Heart right ventricle (tissue), 16 donors: ENCODE results near the gene B3GNT9. TPM values are rescaled to one million over a fixed set of nuclear protein-coding genes. Genes with fewer than 3 reads are reported as not detected.
A peak's percentile ranks its signal among the peaks of the same experiment; 100 is the strongest.

Experiments
- ATAC-seq, 8 donors: fragments of 200-7000 bp; cut with Tn5 transposase; one replicate each; pipeline ENCODE4 v1.9.1; 2020; ENCODE audit warnings: mild to moderate bottlenecking in 8 of 8, moderate library complexity in 8 of 8, moderate number of reproducible peaks in 1 of 8
- DNase-seq, 2 donors: peaks; one replicate each; pipeline ENCODE4 v3.0.0-alpha.2; 2020
- H3K27ac ChIP-seq, 10 donors: fragments of 200-600 bp; sonication (generic) in 2 of 10; one replicate each; pipeline versions ENCODE4 v1.5.0 to v1.8.0; 2020 to 2022; ENCODE audit warnings: mild to moderate bottlenecking in 3 of 10
- H3K27me3 ChIP-seq, 7 donors: fragments of 200-600 bp; one replicate each; pipeline ENCODE4 v1.8.0; 2021 to 2022; ENCODE audit warnings: mild to moderate bottlenecking in 2 of 7
- H3K36me3 ChIP-seq, 9 donors: fragments of 200-600 bp; sonication (generic) in 1 of 9; one replicate each; pipeline versions ENCODE4 v1.5.0 to v1.8.0; 2020 to 2022; ENCODE audit warnings: mild to moderate bottlenecking in 2 of 9
- H3K4me1 ChIP-seq, 9 donors: fragments of 200-600 bp; sonication (generic) in 1 of 9; one replicate each; pipeline versions ENCODE4 v1.5.0 to v1.8.0; 2020 to 2022; ENCODE audit warnings: mild to moderate bottlenecking in 4 of 9
- H3K4me3 ChIP-seq, 10 donors: fragments of 200-600 bp; sonication (generic) in 2 of 10; one replicate each; pipeline versions ENCODE4 v1.5.0 to v1.8.0; 2020 to 2022; ENCODE audit warnings: mild to moderate bottlenecking in 7 of 10, moderate library complexity in 2 of 10
- H3K9me3 ChIP-seq, 11 donors: fragments of 200-600 bp in 10 of 11; sonication (generic) in 2 of 11; one replicate each; pipeline versions ENCODE4 v1.5.0 to v1.8.0; 2013 to 2022; ENCODE audit warnings: mild to moderate bottlenecking in 2 of 11, control low read depth in 1 of 11, moderate library complexity in 1 of 11
- WGBS, 2 donors: extraction: QIAGEN DNeasy Blood & Tissue Kit; methylation state at CpG; one replicate each; pipeline ENCODE4 v1.1.7; 2013; ENCODE audit warnings: inconsistent platforms in 1 of 2; 5-methylcytosine and 5-hydroxymethylcytosine counted together
- intact Hi-C, 10 donors: fragments of 100-400 bp; cut with DNase I; formaldehyde crosslinking; loops; one replicate each; pipeline versions ENCODE4 v1.11.1 to v1.14.2; 2022
- polyA plus RNA-seq, 2 donors: library from polyadenylated mRNA; stranded (reverse); fragments of 200-250 nt; gene quantifications; one replicate each; pipeline ENCODE4 v1.2.3, GENCODE V29; 2013
- total RNA-seq, 10 donors: library from RNA; stranded (reverse); fragmentation: NEBNext Ultra II Directional in 3 of 10; extraction: Animal tissue kit (Norgen Biotek cat#: 25700) in 3 of 10; gene quantifications; one replicate each; pipeline versions ENCODE4 v1.2.1 to v1.2.4, GENCODE V29; 2021 to 2023
- TF ChIP-seq, protein P1 (sequence below), 9 donors: fragments of 200-600 bp; sonication (generic) in 2 of 9; IDR thresholded peaks; one replicate each; pipeline versions ENCODE4 v1.5.0 to v1.8.0; 2021 to 2022; ENCODE audit warnings: antibody characterized with exemption in 9 of 9, mild to moderate bottlenecking in 5 of 9, moderate library complexity in 1 of 9
- donor health status: Arrhythmogenic right ventricular cardiomyopathy.
- donor health status: ischemic (EF 13 %, LVEDD 7.1; RV severe dilation, severe dysfunction).
- donor health status: healthy with polysubstance abuse.
- donor health status: DM: no; HTN: yes; CAD: no.
- donor health status: DM: no; HTN: no; CAD: no.
- donor health status: ischemic (EF 25% LVEDD 6.9; RV normal size, moderate dysfunction).
- donor health status: ischemic (EF 25% LVEDD 5.7; RV mildly dilated, moderate dysfunction).
- donor health status: healthy.
- donor health status: DM: yes; HTN: yes; CAD: no.
- donor health status: Ischemic cardiomyopathy.
- donor health status: ischemic (EF 35%, LVEDD 5.7; RV mildly dilated, moderate dysfunction).
- donor health status: nonischemic (EF 11% LVEDD 7.7; RV severe dilation, severe dysfunction).
- donor health status: DM: yes; HTN: yes; CAD: no.
- donor health status: PGD.
- donor health status: ischemic (EF 29% LVEDD 5.4; RV normal size, mild dysfunction).
- donor health status: nonischemic (EF 23%, LVEDD 6.1; RV moderate dilation, normal function).

The B3GNT9 gene
- total and polyA plus RNA-seq, 12 donors = 5.4 to 19.1 (median 9.6) TPM

GRCh38 chr16:67190041-67190440, 39.2 kb upstream of the B3GNT9 start, which contains the start of gene EXOC3L1:
Gene EXOC3L1, minus strand, starts transcription at chr16:67190136. Its CDS starts 460 bp downstream, at chr16:67189676.
- peaks cover 0 to 21% (median 13%) of the 10 kb centered on the region in 9 donors for H3K36me3 ChIP-seq
- H3K4me3 ChIP-seq = peak within 1 kb of the TSS in 9 of 10 donors; percentile 5 to 45 (median 30)
- peaks cover 21 to 56% (median 43%) of the 10 kb centered on the region in 9 donors for H3K4me1 ChIP-seq
- ATAC-seq = no peak
- intact Hi-C loops = loop anchor here in 4 of 10 donors (2.0 to 5.0 kb wide), 3 partner anchors 37 to 57 kb away; partner anchors contain the start of genes TMEM208 (in 3 of the 4), FHOD1 (in 1 of the 4) and SLC9A5 (in 1 of the 4)
- 31 to 41% methylated on average over 6 of the region's 6 CpGs for WGBS, 2 donors
- peaks cover 0 to 1% (median 0%) of the 10 kb centered on the region in 7 donors for H3K27me3 ChIP-seq
- peak within 1 kb of the TSS in 9 of 10 donors; percentile 31 to 72 (median 47) for H3K27ac ChIP-seq
- no peaks in the 10 kb centered on the region for H3K9me3 ChIP-seq
- DNase-seq = no peak
- TF ChIP-seq, protein P1, sequence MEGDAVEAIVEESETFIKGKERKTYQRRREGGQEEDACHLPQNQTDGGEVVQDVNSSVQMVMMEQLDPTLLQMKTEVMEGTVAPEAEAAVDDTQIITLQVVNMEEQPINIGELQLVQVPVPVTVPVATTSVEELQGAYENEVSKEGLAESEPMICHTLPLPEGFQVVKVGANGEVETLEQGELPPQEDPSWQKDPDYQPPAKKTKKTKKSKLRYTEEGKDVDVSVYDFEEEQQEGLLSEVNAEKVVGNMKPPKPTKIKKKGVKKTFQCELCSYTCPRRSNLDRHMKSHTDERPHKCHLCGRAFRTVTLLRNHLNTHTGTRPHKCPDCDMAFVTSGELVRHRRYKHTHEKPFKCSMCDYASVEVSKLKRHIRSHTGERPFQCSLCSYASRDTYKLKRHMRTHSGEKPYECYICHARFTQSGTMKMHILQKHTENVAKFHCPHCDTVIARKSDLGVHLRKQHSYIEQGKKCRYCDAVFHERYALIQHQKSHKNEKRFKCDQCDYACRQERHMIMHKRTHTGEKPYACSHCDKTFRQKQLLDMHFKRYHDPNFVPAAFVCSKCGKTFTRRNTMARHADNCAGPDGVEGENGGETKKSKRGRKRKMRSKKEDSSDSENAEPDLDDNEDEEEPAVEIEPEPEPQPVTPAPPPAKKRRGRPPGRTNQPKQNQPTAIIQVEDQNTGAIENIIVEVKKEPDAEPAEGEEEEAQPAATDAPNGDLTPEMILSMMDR (IDR thresholded peaks at IDR 0.05) = no peak

DNA sequence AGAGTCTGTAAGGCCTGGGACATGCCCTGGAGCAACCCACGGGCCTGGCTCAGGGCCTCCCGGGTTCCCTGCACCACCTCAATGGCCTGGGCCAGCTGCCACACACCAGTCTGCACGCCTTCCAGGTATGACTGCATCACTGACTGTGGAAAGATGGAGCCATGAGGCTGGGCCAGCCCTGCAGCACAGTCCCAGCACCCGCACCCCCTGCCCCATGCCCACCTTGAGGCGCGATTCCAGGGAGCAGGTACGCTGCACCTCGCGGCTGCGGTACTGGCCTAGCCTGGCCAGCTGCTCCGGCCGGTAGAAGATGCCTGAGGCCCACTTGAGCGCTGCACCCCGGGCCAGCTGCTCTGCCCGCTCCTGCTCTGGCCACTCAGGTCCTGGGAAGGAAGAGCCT, 38.0 kb upstream of the B3GNT9 start:
- peaks cover 0 to 3% (median 0%) of the 10 kb centered on the region in 7 donors for H3K27me3 ChIP-seq
- no peak overlapping the region for H3K27ac ChIP-seq
- H3K9me3 ChIP-seq = no peaks in the 10 kb centered on the region
- H3K4me1 ChIP-seq = peaks cover 28 to 55% (median 47%) of the 10 kb centered on the region in 9 donors
- no peak overlapping the region for H3K4me3 ChIP-seq
- no peak for DNase-seq
- ATAC-seq = no peak
- WGBS, 2 donors = 94% methylated on average over 15 of the region's 15 CpGs
- peaks cover 0 to 9% (median 1%) of the 10 kb centered on the region in 9 donors for H3K36me3 ChIP-seq
- intact Hi-C loops = loop anchor here in 6 of 10 donors (5.0 to 10.0 kb wide), 3 partner anchors 36 to 234 kb away; partner anchors contain the start of gene B3GNT9 (in 1 of the 6)
- TF ChIP-seq, protein P1 (IDR thresholded peaks at IDR 0.05) = no peak

GRCh38 chr16:67188323-67188722, 37.5 kb upstream of the B3GNT9 start:
- TF ChIP-seq, protein P1 (IDR thresholded peaks at IDR 0.05) = no peak
- intact Hi-C loops = loop anchor here in 6 of 10 donors (5.0 to 10.0 kb wide), 3 partner anchors 36 to 234 kb away; partner anchors contain the start of gene B3GNT9 (in 1 of the 6)
- Histone ChIP-seq H3K4me3 (no peak overlapping the region), H3K9me3 (no peaks in the 10 kb centered on the region), H3K36me3 (peaks cover 0 to 4% (median 0%) of the 10 kb centered on the region in 9 donors), H3K27me3 (peaks cover 0 to 3% (median 0%) of the 10 kb centered on the region in 7 donors), H3K4me1 (peaks cover 26 to 51% (median 43%) of the 10 kb centered on the region in 9 donors), H3K27ac (no peak overlapping the region)
- ATAC-seq (no peak), DNase-seq (no peak)
- 71 to 88% methylated on average over 4 of the region's 4 CpGs for WGBS, 2 donors

DNA sequence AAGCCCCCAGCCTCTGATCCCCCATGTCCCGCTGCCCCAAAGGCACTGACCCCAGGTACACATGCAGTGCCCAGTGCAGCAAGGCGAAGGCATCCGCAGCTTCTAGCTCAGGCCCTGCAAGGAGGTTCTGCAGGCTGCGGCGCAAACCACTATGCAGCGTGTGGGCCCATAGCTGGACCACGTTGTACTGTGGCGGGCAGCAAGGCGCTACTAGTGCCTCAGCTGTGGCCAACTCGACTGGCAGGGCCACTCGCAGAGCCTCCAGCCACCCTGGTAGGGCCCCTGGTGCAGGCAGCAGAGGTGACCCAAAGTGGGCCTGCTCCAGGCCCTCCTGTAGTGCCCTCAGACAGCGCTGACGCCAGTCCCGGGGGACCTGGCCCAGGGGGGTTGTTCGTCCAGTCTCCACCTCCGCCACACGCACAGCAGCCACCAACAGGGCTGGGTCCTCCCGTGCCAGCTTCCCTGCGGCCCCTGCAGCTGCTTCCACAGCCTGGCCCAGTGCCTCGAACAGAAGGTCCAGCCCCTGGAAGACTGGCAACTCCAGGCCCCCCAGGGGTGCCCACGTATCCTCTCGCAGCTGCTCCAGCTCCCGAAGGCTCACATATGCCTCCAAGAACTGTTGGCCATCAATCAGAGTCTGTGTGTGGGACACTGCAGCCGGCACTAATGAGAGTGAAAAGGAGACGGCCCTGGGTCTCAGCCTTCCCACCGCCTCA, 36.5 kb upstream of the B3GNT9 start:
- intact Hi-C loops = loop anchor here in 6 of 10 donors (5.0 to 10.0 kb wide), 3 partner anchors 35 to 233 kb away; partner anchors contain the start of gene B3GNT9 (in 1 of the 6)
- Histone ChIP-seq H3K4me3 (no peak overlapping the region), H3K36me3 (no peaks in the 10 kb centered on the region), H3K27ac (no peak overlapping the region), H3K9me3 (no peaks in the 10 kb centered on the region), H3K27me3 (peaks cover 0 to 3% (median 0%) of the 10 kb centered on the region in 7 donors), H3K4me1 (peaks cover 18 to 52% (median 43%) of the 10 kb centered on the region in 9 donors)
- TF ChIP-seq, protein P1 (IDR thresholded peaks at IDR 0.05) = no peak
- DNase-seq (no peak), ATAC-seq (no peak)
- 87 to 90% methylated on average over 26 of the region's 26 CpGs for WGBS, 2 donors
